Activated CD4-positive, alpha-beta T cell treated with anti-CD3 and anti-CD28 coated beads for 1 hour (primary cell): ENCODE data around the gene THRB.

Experiments used
- DNase-seq: peaks from one replicate; pipeline ENCODE4 v3.0.0-alpha.2; 2020

The THRB gene

DNA sequence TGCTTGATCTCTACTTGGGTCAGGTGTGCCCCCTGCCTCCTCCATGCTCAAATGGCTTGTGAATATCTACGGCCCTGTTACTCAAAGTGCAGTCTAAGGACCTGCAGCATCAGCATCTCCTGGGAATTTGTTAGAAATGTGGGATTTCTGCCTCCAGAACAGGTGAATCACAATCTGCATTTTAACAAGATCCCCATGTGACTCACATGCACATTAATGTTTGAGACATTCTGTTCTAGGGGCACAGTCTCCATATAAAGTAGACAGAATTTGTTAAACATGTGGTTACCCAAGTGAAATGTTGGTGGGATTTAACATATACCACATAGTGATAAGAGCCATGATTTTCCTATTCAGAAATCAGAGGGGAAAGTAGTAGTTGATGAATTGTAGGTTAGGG, 293.3 kb downstream of the THRB start:
- DNase-seq: no peak

DNA sequence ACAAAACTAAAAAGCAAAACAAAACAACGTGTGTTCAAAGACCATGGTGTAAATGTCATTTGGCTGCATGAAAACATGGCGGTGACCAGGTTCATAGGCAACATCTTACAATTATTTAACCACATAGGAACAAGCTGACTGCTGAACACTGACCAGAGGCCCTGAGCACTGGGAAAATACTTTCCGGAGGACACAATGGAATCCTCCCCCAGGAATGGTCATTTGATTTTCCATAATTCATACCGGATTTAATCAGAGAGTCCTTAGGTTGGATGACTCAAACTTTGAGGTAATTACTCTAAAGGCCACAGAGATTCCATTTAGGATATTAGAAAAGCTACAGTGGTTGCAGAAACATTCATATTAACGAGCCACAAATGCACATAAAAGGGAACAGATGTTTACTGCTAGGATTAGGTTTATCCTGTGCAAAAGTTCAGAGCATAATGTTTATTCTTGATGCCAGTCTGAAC, 294.8 kb downstream of the THRB start:
- DNase-seq: no peak

DNA sequence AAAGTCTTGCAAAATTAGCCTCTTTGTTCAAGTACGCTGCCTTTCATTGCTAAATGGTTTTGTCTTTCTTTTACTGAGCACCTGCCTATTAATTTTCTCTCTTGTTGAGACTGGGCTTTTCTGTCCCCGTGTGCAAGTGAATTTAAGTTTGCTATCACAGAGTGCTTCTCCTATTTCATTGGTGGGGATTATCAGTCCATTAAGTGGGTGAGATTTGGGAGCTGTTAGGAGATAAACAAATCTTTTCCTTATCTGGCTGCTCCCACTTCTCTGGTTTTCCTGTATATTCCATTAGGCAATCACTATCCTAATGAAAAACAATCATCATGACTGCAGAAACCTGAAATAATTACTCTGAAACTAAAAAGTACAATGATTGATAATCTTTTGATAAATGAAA, 295.4 kb downstream of the THRB start:
- no peak for DNase-seq

DNA sequence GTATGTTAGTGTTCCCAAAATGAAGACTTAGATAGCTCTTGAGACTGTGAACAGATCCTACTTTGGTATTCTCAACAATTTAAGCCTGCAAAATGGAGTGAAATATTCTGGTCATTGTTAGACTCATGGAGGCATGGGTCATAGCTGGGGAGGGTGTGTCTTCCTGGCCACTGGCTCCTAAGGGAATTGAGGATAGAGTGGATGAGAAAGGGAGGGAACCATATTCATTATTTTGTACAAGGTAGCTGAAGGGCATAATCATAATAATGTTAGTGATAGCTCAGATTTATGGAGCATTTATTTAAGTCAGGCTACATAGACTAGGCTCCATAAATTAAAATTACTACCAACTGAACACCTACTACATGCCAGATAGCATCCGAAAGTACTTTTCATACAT, 295.9 kb downstream of the THRB start:
- no peak for DNase-seq

DNA sequence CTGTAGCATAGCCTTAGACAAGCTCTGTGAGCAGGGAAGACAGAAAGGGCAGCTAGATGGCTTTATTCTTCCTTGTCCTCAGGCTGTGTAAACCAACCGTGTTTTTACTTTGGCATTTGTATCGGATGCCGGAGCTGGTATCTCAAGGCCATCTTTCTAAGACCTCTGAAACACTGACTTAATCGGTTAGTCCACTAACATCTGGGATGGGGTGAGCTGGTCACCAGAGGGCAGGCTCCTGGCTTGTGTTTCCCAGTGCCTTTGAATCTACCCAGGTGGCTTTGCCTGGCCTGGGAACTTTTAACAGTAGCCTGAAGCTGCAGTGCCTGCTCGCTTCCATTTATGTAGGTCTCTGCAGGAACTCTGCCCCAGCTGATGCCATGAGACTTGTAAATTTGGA, 296.8 kb downstream of the THRB start:
- DNase-seq: no peak

DNA sequence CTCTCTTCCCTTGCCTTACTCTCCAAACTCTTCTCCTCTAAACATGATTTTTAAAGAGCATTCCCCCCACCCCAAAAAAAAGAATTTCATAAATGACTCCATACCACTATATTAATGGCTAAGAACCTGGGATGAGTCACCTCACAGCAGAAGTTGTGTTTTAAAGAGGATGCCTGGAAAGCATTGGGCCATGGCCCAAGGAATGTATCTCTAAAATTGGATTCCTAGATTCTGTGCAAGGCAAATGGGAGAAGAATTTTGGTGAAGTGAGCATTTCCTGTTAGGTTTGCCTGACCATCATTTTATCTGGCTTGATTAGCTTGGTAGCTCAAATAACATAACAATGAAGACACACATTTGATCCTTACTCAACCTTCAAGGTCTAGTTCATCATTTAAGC, 298.1 kb downstream of the THRB start:
- no peak for DNase-seq

DNA sequence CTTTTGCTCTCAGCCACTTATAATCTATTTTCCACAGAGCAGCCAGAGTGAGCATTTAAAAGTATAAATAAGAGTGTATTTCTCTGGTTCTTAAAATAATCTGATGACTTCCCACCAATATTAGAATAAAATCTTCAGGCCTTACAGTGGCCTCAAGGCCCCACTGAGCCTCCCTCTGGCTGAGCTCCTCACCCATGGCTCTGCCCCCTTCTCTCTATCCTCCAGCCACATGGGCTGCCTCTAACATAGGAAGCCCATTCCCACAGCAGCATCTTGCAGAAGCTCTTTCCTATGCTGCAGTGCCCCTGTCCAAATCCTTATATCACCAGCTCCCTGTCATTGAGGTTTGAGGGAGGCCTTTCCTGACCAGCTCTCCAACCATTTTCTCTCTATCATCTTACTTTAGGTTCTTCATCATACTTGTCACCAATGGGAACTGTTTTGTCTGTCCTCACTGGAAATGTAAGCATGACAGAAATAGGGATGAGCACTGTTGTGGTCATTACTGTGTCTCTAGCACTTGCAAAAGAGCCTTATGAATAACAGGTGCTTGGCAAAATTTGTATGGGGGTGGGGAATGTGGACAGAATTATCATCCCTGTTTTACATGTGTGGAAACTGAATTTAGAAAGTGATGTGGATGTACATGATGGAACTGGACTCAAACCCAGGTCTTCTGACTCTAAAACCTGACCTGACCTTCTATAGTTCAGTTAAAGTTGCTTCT, 299.0 kb downstream of the THRB start:
- no peak for DNase-seq

DNA sequence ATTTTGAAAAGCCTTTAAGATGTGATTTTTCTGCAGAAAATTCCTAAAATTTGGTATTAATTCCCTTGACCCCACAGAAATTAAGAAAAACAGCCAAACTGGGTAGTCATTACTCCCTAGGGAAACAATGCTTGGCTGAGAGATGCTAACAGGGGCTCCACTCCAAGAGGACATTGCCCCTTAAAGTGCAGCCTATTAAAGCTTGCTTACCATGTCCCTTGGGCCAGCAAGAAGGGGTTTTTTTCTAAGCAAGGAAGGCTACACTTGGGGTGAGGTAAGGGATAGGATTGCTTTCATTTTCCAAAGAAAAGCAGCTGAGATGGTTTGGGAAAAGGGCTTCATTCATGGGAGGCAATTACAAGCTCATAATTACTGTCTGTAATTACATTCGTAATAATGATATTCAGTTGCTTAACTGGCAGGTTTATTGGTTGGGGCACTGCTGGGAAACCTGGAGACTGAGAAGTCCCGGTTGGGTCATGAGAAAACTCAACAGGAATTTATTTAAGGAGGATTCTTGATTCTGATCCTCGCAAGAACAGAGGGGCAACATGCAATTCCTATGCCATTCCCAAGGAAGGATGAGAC, 302.1 kb downstream of the THRB start:
- DNase-seq: no peak

DNA sequence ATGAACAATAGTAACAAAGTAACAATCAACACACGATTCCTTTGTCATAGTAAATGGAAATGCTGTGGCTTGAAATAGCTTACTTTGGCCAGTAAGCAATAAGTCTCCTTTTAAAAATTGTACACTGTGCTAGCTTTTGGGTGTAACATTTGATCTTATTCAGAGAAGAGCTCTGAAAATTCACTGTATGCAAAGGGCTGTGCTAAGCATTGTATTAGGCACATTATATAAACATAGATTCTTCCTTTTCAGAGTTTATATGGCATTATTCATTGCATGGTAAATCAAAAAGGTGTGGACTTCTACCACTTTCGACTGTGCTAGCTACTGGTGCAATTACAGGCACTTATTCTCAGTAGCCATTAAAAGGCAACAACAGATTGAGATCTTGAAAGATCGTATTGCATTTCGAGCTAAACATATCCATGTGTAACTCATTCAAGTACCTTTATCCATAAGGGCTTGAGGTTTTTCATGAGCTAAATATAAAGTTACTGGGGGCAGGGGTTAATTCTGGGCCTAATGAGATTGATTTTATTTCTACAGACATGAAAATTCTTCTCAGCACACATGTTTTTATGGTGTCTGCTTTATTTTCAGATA, 302.7 kb downstream of the THRB start:
- DNase-seq: no peak

DNA sequence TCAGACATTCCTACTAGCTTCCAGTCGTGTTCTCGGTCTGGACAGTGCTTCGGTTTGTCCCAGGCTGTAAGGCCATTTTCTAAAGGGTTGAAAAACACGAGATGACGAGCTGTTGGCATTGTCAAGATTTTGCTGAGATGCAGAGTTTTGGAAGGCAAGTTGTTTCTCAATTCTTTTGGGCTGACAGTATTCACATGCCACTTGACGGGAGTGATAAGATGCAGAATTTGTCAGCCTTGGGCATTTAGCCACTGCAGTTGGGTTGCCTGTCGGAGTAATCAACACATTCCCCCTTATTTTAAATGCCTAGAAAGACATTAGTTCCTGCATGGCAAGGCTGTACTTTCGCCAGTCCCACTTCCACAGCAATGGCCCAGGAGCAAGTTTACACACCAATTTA, 304.4 kb downstream of the THRB start:
- DNase-seq: no peak

DNA sequence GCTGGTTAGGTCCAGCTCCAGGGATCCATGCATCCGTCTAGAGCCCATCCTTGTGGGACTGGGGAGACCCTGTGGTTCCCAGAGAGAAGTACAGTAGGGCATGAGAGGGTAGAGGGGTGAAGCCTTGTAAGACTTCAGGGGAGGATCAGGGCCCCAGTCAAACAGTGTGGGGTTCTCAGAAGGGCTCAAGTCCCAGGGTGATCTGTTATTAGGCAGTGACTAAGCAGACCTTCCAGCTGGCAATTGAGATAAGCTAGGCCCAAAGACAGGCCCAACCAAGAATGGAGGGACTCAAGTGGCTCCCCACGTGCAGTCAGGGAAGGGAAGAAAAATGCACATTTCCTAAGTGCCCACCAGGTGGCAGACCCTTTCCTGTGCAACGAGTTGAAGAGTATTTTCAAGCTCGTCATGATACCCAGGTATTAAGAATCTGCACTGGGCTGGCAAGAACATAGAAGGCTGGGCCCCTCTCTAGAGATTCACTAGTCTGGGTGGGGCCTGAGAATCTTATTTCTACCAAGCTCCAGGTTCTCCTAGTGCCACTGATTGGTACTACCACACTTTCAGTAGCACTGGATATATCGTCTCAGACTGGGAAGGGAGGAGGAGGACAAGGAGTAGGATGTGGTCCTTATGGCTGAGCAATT, 308.8 kb downstream of the THRB start:
- DNase-seq: no peak

DNA sequence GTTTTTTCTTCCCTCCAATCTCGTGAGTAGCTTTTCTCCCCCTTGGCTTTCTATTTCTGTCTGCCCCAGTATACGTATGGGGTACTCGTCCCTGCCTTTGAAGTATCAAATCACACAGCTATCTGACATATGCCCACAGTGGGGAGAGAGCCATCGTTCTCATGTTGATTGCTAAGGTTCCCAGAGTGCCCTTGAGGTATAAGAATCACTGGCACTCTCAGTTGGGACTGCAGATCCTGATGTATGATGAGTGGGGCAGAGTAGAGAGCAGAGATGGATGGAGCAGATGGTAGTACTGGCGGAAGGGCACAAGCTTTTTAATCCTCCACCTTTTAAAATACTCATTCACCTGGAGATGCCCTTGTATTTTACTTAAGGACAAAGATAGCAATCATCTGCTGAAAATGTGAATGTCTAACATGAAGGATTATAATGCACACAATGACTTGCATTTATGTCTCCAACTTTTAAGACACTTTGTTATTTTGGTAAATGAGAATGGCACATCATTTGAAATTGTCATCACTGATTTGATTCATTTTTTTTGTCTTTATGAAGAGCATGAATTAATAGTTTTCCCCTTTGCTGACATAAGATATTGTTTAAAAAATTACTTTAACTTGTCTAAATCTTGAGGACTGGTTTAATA, 310.0 kb downstream of the THRB start:
- DNase-seq: no peak

DNA sequence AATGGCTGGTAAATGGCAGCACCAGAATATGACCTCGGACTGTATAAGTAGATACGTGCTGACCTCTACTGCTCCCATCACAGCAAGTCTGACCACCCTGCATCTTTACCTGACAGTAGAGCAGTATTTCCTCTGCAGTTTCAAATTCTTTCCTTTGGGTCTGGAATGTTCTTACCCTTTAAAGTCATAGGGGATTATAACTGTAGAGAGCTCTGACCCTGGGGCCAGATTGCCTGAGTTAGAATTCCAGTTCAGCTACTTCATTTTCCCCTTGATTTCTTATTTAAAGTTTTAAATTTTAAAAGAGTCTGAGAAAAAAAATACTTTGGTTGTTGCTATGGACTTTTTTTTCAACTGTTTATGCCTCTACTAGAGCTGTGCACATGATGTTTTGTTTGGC, 311.9 kb downstream of the THRB start:
- no peak for DNase-seq

DNA sequence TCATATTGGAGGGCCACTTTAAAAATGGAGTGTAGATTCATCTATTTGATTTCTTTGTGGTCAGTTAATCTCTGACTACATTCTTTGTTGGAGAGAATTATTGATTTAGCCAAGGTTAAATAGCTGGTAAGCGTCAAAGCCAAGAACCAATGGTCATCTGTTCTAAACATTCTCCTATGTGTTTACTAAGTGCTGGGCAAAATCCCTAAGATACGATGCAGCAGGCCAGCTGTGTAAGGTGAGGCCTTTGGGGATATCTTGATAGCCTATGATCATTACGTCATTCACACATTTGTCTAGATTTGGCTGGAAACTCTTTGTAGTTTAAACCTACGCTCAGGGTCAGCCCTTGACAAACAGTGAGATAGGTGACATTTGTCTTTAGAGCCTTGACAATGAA, 313.4 kb downstream of the THRB start:
- no peak for DNase-seq

DNA sequence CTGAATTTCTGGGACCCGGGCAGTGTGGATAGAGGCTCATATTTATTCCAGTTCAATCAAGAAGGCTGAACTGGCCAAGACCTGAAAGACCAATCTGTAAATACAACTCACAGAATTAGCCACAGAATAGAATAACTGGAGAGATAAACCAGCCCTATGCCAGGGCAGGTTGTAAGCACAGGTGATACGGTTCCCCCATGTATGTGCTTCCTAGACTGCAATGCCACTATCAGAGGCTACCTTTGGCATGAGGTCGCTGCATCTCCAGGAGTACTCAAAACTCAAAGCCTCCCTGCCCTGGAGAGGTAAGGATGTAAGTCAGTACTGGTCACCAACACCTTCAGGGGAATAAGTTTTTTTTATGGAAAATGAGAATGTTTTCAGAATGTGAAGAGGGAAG, 314.0 kb downstream of the THRB start:
- DNase-seq: no peak

DNA sequence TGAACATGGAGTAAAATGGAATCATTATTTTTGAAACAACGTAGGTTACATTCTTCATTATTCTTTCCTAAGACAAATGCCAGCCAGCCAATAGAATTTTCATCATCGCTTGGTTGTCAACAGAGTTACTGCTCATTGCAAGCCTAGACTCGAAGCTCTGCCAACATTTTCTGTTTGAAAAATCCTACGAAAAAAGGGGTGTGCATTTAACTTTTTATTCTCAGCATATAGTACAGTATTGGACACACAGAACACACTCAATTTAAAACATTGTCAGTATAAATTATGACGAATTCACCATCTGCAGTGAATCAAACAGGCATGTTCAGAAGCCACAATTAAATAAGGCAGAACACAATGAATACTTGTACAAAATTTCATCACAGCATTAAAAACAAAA, 317.4 kb downstream of the THRB start:
- DNase-seq: no peak

DNA sequence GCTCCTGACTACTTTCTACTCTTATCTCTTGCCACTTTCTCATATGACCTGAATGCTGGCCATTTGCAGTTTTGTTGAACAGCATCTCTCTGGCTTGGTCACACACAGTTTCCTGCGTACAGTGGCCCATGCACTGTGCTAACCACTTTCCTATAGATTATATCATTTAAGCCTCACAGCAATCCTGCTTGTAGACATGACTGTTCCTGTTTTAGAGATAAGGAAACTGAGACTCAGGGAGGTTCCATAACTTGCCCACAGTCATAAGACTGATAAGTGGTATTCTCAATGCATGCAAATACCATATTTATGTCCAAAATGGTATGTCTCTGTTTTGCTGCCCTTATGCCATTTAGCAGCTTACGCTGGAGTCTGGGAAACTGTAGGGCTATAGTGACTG, 320.0 kb downstream of the THRB start:
- DNase-seq: no peak

DNA sequence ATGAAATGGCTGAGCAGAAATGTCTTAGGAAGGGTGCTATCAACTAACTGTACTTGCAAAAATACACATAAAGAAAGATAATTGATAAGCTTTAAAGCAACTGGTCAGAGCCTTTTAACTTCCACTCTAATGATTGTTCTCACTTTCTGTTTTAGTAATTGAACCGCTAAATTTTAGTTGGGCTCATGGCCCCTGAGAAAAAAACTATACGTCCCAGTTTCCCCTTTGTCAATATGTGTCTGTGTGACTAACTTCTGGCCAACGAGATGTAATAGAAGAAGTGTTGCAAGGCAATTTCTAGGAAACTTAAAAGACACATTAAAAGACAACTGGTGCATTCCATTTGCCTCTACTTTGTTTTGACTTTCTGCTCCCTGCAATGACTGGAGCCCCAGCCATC, 325.7 kb downstream of the THRB start:
- DNase-seq: no peak

DNA sequence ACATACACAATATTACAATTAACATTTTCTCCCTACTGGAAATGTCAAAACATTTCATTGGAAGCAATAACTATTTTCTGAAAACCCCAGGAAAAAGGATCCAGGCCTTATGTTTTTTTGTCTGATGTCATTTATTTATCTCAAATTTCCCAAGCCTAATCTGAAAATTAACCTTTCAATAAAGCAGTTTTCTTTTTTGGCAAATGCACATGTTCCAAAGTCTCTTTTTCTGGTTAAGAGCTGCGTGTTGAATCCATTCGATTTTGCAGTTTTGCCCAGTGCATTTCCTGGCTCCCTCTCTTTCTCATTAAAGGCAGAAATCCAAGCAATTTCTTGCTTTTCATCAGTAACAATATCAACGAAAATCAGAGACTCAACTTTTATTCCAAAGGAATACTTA, 327.2 kb downstream of the THRB start:
- DNase-seq: no peak

DNA sequence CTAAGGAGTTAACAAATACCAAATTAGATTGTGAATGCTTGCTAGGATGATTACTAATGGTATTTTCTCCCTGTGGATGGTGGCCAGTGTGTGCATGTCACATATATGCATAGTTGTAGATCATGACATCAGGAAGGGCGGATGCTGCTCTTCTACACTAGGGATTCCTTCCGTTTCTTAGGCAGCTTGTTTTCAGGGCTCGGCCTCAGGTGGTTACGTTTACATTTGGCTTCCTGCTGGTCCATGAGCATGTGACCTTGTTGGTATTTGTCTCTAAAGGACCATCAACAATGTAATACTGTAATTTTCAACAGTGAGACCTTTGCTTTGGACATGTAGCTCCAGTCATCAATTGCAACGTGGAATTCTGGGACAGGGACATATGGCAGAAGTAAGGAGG, 328.1 kb downstream of the THRB start:
- DNase-seq: no peak

DNA sequence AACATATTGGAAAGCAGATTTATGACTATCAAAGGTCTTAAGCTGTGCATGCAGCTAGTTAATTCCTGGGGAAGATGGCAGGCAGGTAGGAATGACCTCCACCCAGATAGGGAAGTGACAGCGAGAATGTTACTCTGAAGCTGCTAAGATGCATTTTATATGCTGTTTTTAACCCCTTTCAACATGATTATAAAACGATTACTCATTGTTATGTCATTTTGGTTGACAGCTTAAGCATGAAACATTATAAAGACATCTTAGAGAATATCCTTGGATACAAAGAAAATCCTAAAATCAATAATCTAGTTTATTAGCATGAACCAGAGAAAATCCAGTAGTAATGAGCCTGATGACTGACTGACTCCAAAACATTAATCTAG, 329.1 kb downstream of the THRB start:
- DNase-seq: no peak

DNA sequence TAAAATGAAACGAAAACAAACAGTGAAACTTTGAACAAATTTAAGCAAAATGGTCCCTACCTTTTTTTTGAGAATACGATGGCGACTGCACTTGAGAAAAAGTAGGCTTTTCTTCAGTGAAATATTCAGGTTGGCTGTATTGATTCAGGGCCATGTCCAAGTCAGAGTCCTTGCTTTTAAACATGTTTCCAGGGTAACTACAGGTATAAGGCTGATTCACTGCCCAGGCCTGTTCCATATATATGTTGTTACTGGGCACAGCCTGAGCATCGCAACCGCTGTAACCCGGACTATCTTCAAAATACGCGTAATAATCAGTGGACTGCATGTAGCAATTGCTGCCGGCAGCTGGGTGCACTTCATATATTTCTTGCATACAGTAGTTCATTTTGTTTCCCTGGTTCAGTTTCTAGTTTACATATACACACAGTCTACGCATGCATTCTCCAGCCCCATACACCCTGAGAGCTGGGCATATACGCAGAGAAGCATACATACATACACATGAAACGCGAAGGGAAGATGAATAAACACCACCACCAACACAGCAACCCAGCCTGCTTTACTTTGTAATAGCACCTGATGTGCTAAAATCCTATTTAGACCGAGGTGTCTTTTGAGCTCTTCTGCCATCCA, 329.6 kb downstream of the THRB start:
- DNase-seq: no peak

DNA sequence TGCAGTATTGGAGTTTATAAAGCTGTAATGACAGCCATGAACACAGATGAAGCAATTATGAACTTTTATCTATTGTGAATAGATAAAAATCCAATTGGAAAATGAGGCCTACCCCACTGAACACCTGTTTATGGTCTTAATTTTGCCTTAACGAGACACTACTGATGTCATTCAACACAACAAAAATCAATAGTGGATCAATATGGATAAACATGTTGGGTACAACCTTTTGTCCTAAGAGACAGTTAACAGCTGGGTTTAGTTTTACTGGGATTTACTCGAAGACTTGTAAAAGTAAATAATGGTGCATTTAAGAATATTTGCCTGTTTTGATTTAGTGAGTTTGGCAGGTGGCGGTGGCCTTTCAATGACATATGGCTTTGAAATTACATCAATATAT, 331.7 kb downstream of the THRB start:
- no peak for DNase-seq
